K562 (cell line): ENCODE data around the gene NMT2. TPM values are rescaled to one million over a fixed set of nuclear protein-coding genes. Genes with fewer than 3 reads are reported as not detected.

Experiments
- ATAC-seq: fragments of 200-7000 bp; cut with Tn5 transposase; 3 replicates; pipeline ENCODE4 v1.9.1; 2020; ENCODE audit warnings: moderate library complexity
- BruUV-seq: library from RNA; stranded (reverse); fragments of 400-500 nt; replicated peaks from 2 replicates; lab custom pipeline; 2021; lab: Mats Ljungman, UMichigan
- CTCF ChIA-PET: fragments of 300-600 bp; formaldehyde crosslinking; extraction: SDS; loops from one replicate; lab custom pipeline; 2021; ENCODE audit warnings: low intra/inter-chr PET ratio; lab: Yijun Ruan, JAX
- POLR2A ChIA-PET: fragments of 300-600, 350-650 bp; sonication (Branson Sonifier 250); formaldehyde crosslinking; extraction: SDS; loops from one replicate; lab custom pipeline; 2021; ENCODE audit warnings: antibody characterized with exemption, inconsistent platforms; lab: Yijun Ruan, JAX
- DNase-seq, 4 experiments: peaks; one replicate each; pipeline versions ENCODE4 v3.0.0 to v3.0.0-alpha.2; 2011 to 2018; ENCODE audit warnings: low spot score in 3 of 4, mixed read lengths in 3 of 4; ENCODE audit errors: extremely low read depth in 1 of 4
- FAIRE-seq: peaks from 2 replicates; lab custom pipeline; 2011; peaks lifted over from hg19 to GRCh38; lab: Jason Lieb, UNC
- H2AFZ ChIP-seq: 2 replicates; pipeline ENCODE4 v1.6.0; 2011; ENCODE audit warnings: low read depth, low read length, control low read depth, inconsistent platforms
- H3K27ac ChIP-seq: fragments of 200-600 bp; 3 replicates; pipeline ENCODE4 v1.8.0; 2011; ENCODE audit warnings: low read depth, mild to moderate bottlenecking, control low read depth, inconsistent platforms, low read length, moderate library complexity, mixed read lengths; ENCODE audit errors: extremely low read depth
- H3K27me3 ChIP-seq, 2 experiments: fragments of 300-600 bp in 1 of 2; 2 replicates in 1 of 2; 3 replicates in 1 of 2; pipeline versions ENCODE4 v1.6.0 to v1.8.0; 2011; ENCODE audit warnings: inconsistent platforms in 2 of 2, low read length in 2 of 2, mild to moderate bottlenecking in 1 of 2, mixed read lengths in 1 of 2, moderate library complexity in 1 of 2; ENCODE audit not compliant: control insufficient read depth in 2 of 2, insufficient read depth in 2 of 2
- H3K36me3 ChIP-seq: fragments of 300-600 bp; 3 replicates; pipeline ENCODE4 v1.8.0; 2011; ENCODE audit warnings: mild to moderate bottlenecking, low read length, inconsistent platforms; ENCODE audit not compliant: control insufficient read depth, insufficient read depth
- H3K4me1 ChIP-seq, 2 experiments: fragments of 200-600 bp in 1 of 2; replicated peaks in 1 of 2; 2 replicates in 1 of 2; 3 replicates in 1 of 2; pipeline versions ENCODE4 v1.5.1 to v1.8.0; 2011; ENCODE audit warnings: inconsistent platforms in 2 of 2, low read length in 2 of 2, mild to moderate bottlenecking in 1 of 2, mixed read lengths in 1 of 2, moderate library complexity in 1 of 2; ENCODE audit not compliant: control insufficient read depth in 2 of 2, insufficient read depth in 2 of 2
- H3K4me2 ChIP-seq: 2 replicates; pipeline ENCODE4 v1.6.1; 2011; ENCODE audit warnings: low read length, control low read depth, inconsistent platforms, mixed read lengths; ENCODE audit not compliant: insufficient read depth
- H3K4me3 ChIP-seq: fragments of 200-600 bp; sonication (generic), shearing (Covaris generic); 2 replicates; pipeline ENCODE4 v1.5.1; 2016; ENCODE audit warnings: control low read depth, inconsistent platforms
- H3K79me2 ChIP-seq: fragments of 200-600 bp; 3 replicates; pipeline ENCODE4 v1.8.0; 2011; ENCODE audit warnings: low read length, inconsistent platforms; ENCODE audit not compliant: control insufficient read depth, insufficient read depth
- H3K9ac ChIP-seq, 2 experiments: 2 replicates each; pipeline versions ENCODE4 v1.6.0 to v1.6.1; 2011; ENCODE audit warnings: low read depth in 2 of 2, low read length in 2 of 2, control low read depth in 1 of 2, inconsistent platforms in 1 of 2, mild to moderate bottlenecking in 1 of 2, mixed read lengths in 1 of 2; ENCODE audit not compliant: insufficient read depth in 1 of 2
- H3K9me1 ChIP-seq: one replicate; pipeline ENCODE4 v1.6.0; 2011; ENCODE audit warnings: inconsistent platforms, mild to moderate bottlenecking, low read length, moderate library complexity; ENCODE audit not compliant: control insufficient read depth, insufficient read depth
- H3K9me3 ChIP-seq: replicated peaks from 2 replicates; pipeline ENCODE4 v1.5.1; 2011; ENCODE audit warnings: low read depth, low read length, inconsistent platforms; ENCODE audit not compliant: control insufficient read depth, insufficient read depth
- H4K20me1 ChIP-seq: replicated peaks from 2 replicates; pipeline ENCODE4 v1.6.1; 2011; ENCODE audit warnings: low read length, inconsistent platforms, mixed read lengths; ENCODE audit not compliant: control insufficient read depth, insufficient read depth
- BCOR ChIP-seq: fragments of 450-650 bp; IDR thresholded peaks from 2 replicates; pipeline ENCODE4 v1.6.1; 2016
- CBFA2T2 ChIP-seq: fragments of 450-650 bp; conservative IDR thresholded peaks from 2 replicates; pipeline ENCODE4 v1.6.1; 2017; ENCODE audit warnings: mild to moderate bottlenecking
- ETV1 ChIP-seq: fragments of 450-650 bp; conservative IDR thresholded peaks from 2 replicates; pipeline ENCODE4 v1.6.1; 2016; ENCODE audit warnings: missing genetic modification characterization, control low read depth, low read depth, missing compliant biosample characterization
- GABPB2 ChIP-seq: fragments of 250-450 bp; sonication (Bioruptor Pico); conservative IDR thresholded peaks from 2 replicates; pipeline ENCODE4 v1.5.1; 2021; ENCODE audit warnings: mild to moderate bottlenecking
- PML ChIP-seq: IDR thresholded peaks from 2 replicates; pipeline ENCODE4 v1.6.1; 2012; ENCODE audit warnings: low read length, inconsistent platforms
- RBM25 ChIP-seq: fragments of 200-400 bp; formaldehyde crosslinking; IDR thresholded peaks from 2 replicates; pipeline ENCODE4 v1.6.1; 2018; ENCODE audit warnings: low read length, low read depth, moderate library complexity; ENCODE audit not compliant: severe bottlenecking
- RCOR1 ChIP-seq, 2 experiments: IDR thresholded peaks; 2 replicates each; pipeline ENCODE4 v1.6.1; 2012; ENCODE audit warnings: low read depth in 2 of 2, low read length in 2 of 2, borderline replicate concordance in 1 of 2, improper control_type of control experiment in 1 of 2
- TRIM28 ChIP-seq: fragments of 450-650 bp; IDR thresholded peaks from 2 replicates; pipeline ENCODE4 v1.6.1; 2017
- U2AF1 ChIP-seq: fragments of 200-400 bp; formaldehyde crosslinking; optimal IDR thresholded peaks from 2 replicates; pipeline ENCODE3; 2017; ENCODE audit warnings: mild to moderate bottlenecking, low read depth, low read length, moderate library complexity
- ZFP36 ChIP-seq: fragments of 150-350 bp; IDR thresholded peaks from 2 replicates; pipeline ENCODE4 v1.6.1; 2018; ENCODE audit warnings: low read length, low read depth; ENCODE audit not compliant: partially characterized antibody
- ZNF197 ChIP-seq: fragments of 200-800 bp; sonication (Bioruptor generic); IDR thresholded peaks from 2 replicates; pipeline ENCODE4 v1.6.1; 2016; ENCODE audit warnings: low read depth, missing genetic modification characterization, missing compliant biosample characterization
- ZNF561 ChIP-seq: fragments of 450-650 bp; formaldehyde crosslinking; conservative IDR thresholded peaks from 2 replicates; pipeline ENCODE4 v1.4.0; 2020; ENCODE audit warnings: mild to moderate bottlenecking, moderate library complexity
- WGBS: fragments of 100-300 bp; shearing (Covaris generic); methylation state at CpG from one replicate; pipeline ENCODE4 v1.1.6; 2016; ENCODE audit warnings: low coverage, mixed read lengths; ENCODE audit not compliant: insufficient coverage; ENCODE audit errors: missing lambda C conversion rate; 5-methylcytosine and 5-hydroxymethylcytosine counted together
- in situ Hi-C: fragments of 300-500 bp; cut with MboI; formaldehyde crosslinking; loops from 4 replicates; pipeline ENCODE4 v1.15.0; 2018; ENCODE audit warnings: inconsistent platforms, mixed read lengths
- intact Hi-C: fragments of 100-400 bp; cut with micrococcal nuclease; formaldehyde crosslinking; loops from 2 replicates; pipeline ENCODE4 v1.14.2; 2022
- polyA plus RNA-seq, 8 experiments: library from polyadenylated mRNA; depleted of rRNA in 4 of 8; stranded (reverse) in 5 of 8; unstranded in 3 of 8; fragments of >200 nt; fragmentation: Nextera tagmentation in 2 of 8; fragmentation: Illumina TruSeq in 1 of 8; extraction: Ambion mirVana in 2 of 8; extraction: Trizol in 1 of 8; gene quantifications; 2 replicates each; pipeline versions ENCODE4 v1.2.1 to v1.2.3, GENCODE V29; 2011 to 2014; ENCODE audit warnings: inconsistent platforms in 1 of 8, missing spikeins in 1 of 8
- total RNA-seq, 7 experiments: library from RNA; depleted of rRNA in 6 of 7; stranded (reverse); fragments of >200 nt in 6 of 7; fragmentation: Illumina TruSeq in 2 of 7; extraction: Trizol in 2 of 7; gene quantifications; 2 replicates each; pipeline versions ENCODE4 v1.2.1 to v1.2.3, GENCODE V29; 2011 to 2021; ENCODE audit warnings: low replicate concordance in 1 of 7
- TF ChIP-seq, protein P1 (sequence below): IDR thresholded peaks from 2 replicates; pipeline ENCODE4 v1.6.1; 2011; ENCODE audit warnings: borderline replicate concordance, low read depth, mild to moderate bottlenecking, moderate library complexity, low read length; ENCODE audit not compliant: insufficient read depth, poor library complexity, severe bottlenecking
- TF ChIP-seq, protein P2 (sequence below): conservative IDR thresholded peaks from 2 replicates; pipeline ENCODE4 v1.6.1; 2011; ENCODE audit warnings: low read depth, mild to moderate bottlenecking, low read length; ENCODE audit not compliant: control insufficient read depth
- TF ChIP-seq, protein P3 (sequence below): fragments of 450-650 bp; formaldehyde crosslinking; IDR thresholded peaks from 2 replicates; pipeline ENCODE4 v1.4.0; 2022; ENCODE audit warnings: missing genetic modification characterization

NMT2 gene
- total and polyA plus RNA-seq, 9 of the 15 experiments (the other 6 are each of a cell fraction or from before 2014, with no cell fraction given), result 5.2 to 15.9 (median 10.8) TPM

DNA sequence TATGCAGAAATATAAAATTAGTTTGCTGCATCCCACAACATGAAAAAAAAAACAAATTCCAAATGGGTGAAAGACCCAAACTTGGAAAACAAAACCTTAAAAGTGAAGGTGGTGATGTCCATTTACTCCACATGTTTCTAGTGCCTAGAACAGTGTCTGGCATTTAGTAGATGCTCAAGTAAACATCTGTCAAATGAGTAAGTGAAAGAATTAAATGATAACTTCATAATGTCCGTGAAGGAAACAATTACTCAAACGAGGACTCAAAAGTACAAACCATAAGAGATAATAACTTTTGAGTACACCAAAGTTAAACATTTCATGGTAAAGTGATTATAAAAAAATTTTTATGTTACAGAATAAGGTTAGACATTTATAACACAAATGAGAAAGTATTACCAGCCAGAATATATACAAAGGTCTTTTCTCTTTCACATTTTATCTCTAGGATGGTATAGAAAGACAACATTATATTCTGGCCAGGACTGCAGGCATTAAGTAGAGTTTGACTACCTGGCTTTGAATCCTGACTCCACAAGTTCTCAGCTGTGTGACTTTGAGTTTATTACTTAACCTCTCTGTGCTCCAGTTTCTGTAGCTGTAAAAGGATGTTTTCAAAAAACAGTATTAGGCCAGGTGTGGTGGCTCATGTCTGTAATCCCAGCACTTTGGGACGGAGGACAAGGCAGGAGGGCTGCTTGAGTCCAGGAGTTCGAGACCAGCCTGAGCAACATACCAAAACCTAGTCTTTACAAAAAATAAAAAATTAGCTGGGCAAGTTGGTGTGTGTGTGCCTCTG lies 20.7 kb downstream of the NMT2 start:
- ATAC-seq, result no peak
- Histone ChIP-seq H3K27ac (no peak overlapping the region), H3K36me3 (no peaks in the 10 kb centered on the region), H3K9me1 (no peaks in the 10 kb centered on the region), H2AFZ (no peak overlapping the region), H3K27me3 (no peaks in the 10 kb centered on the region)
- intact Hi-C loops, result no loop called here
- TF ChIP-seq RBM25 (peak; percentile 93), U2AF1 (no peak), ZNF197 (CRISPR knock-in tag) (no peak), ETV1 (tag) (no peak), RCOR1 (IDR thresholded peaks at IDR 0.05; ENCODE audit: borderline replicate concordance in 1 of 2, low read depth in 2 of 2, low read length in 2 of 2) (peak in 1 of 2 experiments; percentile 37; a peak in 1 of 4 replicates), ZNF561 (no peak), ZFP36 (peak; percentile 65), PML (no peak), TRIM28 (no peak), CBFA2T2 (no peak), BCOR (peak; percentile 85), GABPB2 (CRISPR knock-in tag) (no peak)
- TF ChIP-seq, protein P1, sequence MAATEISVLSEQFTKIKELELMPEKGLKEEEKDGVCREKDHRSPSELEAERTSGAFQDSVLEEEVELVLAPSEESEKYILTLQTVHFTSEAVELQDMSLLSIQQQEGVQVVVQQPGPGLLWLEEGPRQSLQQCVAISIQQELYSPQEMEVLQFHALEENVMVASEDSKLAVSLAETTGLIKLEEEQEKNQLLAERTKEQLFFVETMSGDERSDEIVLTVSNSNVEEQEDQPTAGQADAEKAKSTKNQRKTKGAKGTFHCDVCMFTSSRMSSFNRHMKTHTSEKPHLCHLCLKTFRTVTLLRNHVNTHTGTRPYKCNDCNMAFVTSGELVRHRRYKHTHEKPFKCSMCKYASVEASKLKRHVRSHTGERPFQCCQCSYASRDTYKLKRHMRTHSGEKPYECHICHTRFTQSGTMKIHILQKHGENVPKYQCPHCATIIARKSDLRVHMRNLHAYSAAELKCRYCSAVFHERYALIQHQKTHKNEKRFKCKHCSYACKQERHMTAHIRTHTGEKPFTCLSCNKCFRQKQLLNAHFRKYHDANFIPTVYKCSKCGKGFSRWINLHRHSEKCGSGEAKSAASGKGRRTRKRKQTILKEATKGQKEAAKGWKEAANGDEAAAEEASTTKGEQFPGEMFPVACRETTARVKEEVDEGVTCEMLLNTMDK, result no peak
- TF ChIP-seq, protein P2, sequence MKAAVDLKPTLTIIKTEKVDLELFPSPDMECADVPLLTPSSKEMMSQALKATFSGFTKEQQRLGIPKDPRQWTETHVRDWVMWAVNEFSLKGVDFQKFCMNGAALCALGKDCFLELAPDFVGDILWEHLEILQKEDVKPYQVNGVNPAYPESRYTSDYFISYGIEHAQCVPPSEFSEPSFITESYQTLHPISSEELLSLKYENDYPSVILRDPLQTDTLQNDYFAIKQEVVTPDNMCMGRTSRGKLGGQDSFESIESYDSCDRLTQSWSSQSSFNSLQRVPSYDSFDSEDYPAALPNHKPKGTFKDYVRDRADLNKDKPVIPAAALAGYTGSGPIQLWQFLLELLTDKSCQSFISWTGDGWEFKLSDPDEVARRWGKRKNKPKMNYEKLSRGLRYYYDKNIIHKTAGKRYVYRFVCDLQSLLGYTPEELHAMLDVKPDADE, result no peak
- TF ChIP-seq, protein P3, sequence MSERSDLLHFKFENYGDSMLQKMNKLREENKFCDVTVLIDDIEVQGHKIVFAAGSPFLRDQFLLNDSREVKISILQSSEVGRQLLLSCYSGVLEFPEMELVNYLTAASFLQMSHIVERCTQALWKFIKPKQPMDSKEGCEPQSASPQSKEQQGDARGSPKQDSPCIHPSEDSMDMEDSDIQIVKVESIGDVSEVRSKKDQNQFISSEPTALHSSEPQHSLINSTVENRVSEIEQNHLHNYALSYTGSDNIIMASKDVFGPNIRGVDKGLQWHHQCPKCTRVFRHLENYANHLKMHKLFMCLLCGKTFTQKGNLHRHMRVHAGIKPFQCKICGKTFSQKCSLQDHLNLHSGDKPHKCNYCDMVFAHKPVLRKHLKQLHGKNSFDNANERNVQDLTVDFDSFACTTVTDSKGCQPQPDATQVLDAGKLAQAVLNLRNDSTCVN (CRISPR knock-in tag), result no peak
- TF ChIP-seq, all 486 proteins: peak for 4
- Histone ChIP-seq H3K4me2 (no peak overlapping the region), H3K79me2 (no peaks in the 10 kb centered on the region), H4K20me1 (no peaks in the 10 kb centered on the region; the same call in 1 of the 2 replicates), H3K4me3 (no peak overlapping the region), H3K4me1 (no peaks in the 10 kb centered on the region), H3K9ac (no peak overlapping the region), H3K9me3 (no peaks in the 10 kb centered on the region; the same call in 1 of the 2 replicates)
- WGBS, result 41% methylated on average over 4 of the region's 4 CpGs
- no peak for DNase-seq
- BruUV-seq, result no TSS peak
- ChIA-PET CTCF (no interaction called here), POLR2A (no interaction called here)
- peak; percentile 32 for FAIRE-seq
- in situ Hi-C loops, result no loop called here
